GM12872 (cell line): ENCODE results near the gene HIVEP3.

Source experiments
- TF ChIP-seq, protein P1 (sequence below): IDR thresholded peaks from 3 replicates; pipeline ENCODE4 v1.5.1; 2011; ENCODE audit warnings: low read depth, mild to moderate bottlenecking, low read length, moderate library complexity; ENCODE audit not compliant: insufficient read depth

The HIVEP3 gene

DNA sequence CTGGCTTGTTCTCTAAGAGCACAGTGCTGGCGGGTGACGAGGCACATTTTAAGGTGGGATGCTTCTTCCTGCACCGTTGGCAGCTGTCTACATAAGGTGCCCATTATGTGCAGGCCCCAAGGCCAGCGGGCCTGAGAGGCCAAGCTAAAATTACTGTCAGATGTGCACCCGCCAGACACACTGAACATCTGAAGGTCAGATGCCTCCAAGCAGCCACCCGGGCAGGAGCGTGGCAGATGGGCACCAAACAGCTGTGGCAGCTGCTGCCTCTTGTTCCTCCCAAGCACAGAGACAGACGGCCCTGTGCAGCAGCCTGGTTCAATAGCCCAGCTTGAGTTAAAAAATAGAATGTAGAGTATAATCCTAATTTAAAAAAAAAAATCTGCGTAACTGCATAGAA, 222.3 kb downstream of the HIVEP3 start:
- TF ChIP-seq, protein P1, sequence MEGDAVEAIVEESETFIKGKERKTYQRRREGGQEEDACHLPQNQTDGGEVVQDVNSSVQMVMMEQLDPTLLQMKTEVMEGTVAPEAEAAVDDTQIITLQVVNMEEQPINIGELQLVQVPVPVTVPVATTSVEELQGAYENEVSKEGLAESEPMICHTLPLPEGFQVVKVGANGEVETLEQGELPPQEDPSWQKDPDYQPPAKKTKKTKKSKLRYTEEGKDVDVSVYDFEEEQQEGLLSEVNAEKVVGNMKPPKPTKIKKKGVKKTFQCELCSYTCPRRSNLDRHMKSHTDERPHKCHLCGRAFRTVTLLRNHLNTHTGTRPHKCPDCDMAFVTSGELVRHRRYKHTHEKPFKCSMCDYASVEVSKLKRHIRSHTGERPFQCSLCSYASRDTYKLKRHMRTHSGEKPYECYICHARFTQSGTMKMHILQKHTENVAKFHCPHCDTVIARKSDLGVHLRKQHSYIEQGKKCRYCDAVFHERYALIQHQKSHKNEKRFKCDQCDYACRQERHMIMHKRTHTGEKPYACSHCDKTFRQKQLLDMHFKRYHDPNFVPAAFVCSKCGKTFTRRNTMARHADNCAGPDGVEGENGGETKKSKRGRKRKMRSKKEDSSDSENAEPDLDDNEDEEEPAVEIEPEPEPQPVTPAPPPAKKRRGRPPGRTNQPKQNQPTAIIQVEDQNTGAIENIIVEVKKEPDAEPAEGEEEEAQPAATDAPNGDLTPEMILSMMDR, result no peak

DNA sequence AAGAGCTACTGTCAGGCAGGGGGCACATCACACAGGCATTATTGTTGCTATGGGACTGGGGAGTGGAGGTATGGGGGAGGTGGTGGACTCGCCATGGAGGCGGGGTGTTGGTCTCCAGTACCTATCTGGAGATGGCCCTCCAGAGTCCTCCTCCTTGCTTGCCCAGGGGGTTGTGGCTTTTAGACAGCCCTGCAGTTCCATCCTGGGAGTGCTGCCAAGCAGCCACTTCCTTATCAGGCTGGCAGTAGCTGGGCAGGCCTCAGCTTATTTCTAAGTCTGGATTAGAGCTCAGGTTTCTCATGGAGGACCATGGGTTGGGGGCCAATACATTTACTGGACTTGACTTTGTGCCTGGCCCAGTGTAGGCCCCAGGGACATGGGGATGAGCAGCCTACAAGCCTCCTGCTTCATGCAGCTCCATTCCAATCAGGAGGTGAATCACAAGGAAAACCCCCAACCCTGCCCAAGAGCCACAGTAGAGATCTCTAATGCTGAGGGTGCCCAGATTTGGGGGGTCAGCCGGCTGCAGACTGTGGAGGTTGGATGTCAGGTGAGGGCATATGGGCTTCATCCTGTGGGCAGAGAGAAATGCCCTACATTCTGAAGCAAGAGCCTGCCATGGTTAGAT, 223.5 kb downstream of the HIVEP3 start:
- TF ChIP-seq, protein P1, result no peak

DNA sequence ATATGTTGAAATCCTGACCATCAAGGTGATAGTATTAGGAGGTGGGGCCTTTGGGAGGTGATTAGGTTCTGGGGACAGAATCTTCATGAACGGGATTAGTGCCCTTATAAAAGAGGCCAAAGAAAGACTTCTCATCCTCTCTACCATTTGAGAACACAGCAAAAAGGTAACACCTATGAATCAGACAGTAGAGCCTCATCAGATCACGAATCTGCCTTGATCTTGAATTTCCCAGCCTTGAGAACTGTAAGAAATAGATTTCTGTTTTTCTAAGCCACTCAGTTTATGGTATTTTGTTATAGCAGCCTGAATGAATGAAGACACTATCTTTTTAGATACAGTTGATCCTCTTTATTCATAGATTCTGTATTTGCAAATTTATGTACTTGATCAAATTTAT, 227.3 kb downstream of the HIVEP3 start:
- TF ChIP-seq, protein P1, result no peak

DNA sequence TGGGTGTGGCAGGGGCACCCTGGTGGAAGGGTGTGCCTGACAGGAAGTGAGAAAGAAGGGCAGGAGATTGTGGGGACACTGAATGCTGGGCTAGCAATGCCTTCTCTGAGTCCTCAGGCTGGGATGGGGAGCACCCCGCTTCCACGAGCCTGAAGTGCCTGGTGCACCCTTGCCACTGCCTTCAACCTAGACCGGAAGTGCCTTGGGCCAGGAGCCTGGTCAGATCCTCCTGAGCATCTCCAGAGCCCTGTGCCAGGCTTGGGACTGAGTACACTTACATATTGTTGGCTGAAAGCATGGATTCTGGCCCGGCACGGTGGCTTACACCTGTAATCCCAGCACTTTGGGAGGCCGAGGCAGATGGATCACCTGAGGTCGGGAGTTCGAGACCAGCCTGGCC, 228.4 kb downstream of the HIVEP3 start:
- TF ChIP-seq, protein P1, result no peak

DNA sequence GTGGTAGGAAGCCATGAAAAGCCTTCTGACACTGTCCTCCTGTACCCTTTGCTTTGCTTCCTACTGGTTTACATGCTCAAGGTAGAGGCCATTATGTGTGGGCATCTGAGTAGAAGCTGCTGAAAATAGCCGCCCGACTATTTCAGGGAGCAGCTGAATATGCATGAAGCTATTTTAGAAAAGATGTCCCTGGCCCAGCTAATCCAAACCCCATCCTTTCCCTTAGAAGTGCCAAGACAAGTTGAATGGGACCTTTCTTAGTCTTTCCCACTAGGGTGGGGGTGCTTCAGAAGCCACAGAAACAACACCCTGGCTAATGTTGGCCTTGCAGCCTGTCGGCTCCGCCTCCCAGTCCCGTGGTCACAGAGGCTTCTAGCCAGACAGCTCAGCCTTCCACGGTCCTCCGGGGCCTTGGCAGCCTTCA, 229.2 kb downstream of the HIVEP3 start:
- TF ChIP-seq, protein P1, result no peak

DNA sequence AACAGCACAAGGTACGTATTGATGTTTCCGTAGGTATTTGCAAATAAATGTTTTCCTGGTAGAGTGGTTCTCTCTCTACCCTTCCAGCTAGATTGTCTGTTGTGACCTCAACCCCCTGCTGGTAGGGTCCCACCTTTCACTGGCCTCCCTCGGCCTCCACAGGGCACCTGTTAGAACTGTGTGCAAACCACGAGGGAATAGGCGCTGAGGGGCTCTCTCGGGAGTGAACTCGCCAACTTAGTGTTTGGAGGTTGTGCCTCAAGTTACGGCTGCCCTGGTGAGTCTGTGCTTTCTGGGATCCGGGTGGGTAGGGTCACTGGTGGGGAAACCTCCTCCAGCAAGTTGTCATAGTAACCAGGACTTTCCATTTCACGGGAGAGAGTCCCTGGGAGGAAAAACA, 229.6 kb downstream of the HIVEP3 start:
- TF ChIP-seq, protein P1, result no peak

DNA sequence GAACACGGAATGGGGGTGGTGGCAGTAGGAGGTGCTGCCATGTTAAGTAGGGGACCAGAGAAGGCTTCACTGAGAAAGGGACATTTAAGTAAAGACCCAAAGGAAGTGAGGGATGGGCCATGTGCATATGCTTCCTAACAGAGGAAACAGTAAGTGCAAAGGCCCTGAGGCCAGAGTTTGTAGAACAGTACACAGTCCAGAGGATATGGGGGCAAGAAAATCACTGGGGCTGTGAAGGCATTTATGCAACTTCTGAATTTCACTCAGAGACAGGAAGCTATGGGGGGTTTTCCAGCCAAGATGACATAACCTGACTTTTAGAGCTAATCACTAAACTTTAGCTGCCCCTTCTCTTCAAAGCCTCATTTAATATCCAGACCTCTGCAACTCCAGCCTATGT, 231.7 kb downstream of the HIVEP3 start:
- TF ChIP-seq, protein P1, result no peak
